OCI-LY7 (cell line): ENCODE data around the gene CENPX. TPM values are rescaled to one million over a fixed set of nuclear protein-coding genes. Genes with fewer than 3 reads are reported as not detected.

Experiments used
- BruUV-seq: library from RNA; stranded (reverse); fragments of 400-500 nt; replicated peaks from 2 replicates; lab custom pipeline; 2021; lab: Mats Ljungman, UMichigan
- CTCF ChIA-PET: fragments of 300-600 bp; sonication (Branson Sonifier 250); formaldehyde crosslinking; loops from one replicate; lab custom pipeline; 2022; ENCODE audit warnings: antibody characterized with exemption; ENCODE audit not compliant: unreplicated experiment; lab: Charles Lee
- POLR2A ChIA-PET: fragments of 300-600 bp; sonication (Branson Sonifier 250); formaldehyde crosslinking; loops from one replicate; lab custom pipeline; 2022; ENCODE audit warnings: antibody characterized with exemption; lab: Charles Lee
- DNase-seq: peaks from one replicate; pipeline ENCODE4 v3.0.0-alpha.2; 2015; ENCODE audit warnings: low spot score
- H2AFZ ChIP-seq: fragments of 200-600 bp; sonication (generic), shearing (Covaris generic); 2 replicates; pipeline ENCODE4 v1.6.1; 2014; ENCODE audit warnings: mild to moderate bottlenecking, antibody characterized with exemption, low read length, moderate library complexity
- H3K27ac ChIP-seq: fragments of 200-600 bp; sonication (generic); 2 replicates; pipeline ENCODE4 v1.5.1; 2014; ENCODE audit warnings: mixed run types, low read depth, mild to moderate bottlenecking, moderate library complexity, low read length, inconsistent platforms; ENCODE audit not compliant: poor library complexity, severe bottlenecking
- H3K36me3 ChIP-seq: fragments of 200-600 bp; sonication (generic); 2 replicates; pipeline ENCODE4 v1.6.1; 2014; ENCODE audit warnings: mild to moderate bottlenecking, antibody characterized with exemption, low read length, moderate library complexity, mixed read lengths; ENCODE audit not compliant: insufficient read depth
- H3K4me1 ChIP-seq: fragments of 200-600 bp; sonication (generic); 2 replicates; pipeline ENCODE4 v1.5.1; 2014; ENCODE audit warnings: mild to moderate bottlenecking, low read length; ENCODE audit not compliant: insufficient read depth, poor library complexity, severe bottlenecking
- H3K4me2 ChIP-seq: fragments of 200-600 bp; sonication (generic); 2 replicates; pipeline ENCODE4 v1.6.1; 2014; ENCODE audit warnings: mild to moderate bottlenecking, low read length
- H3K4me3 ChIP-seq: fragments of 200-600 bp; sonication (generic); 2 replicates; pipeline ENCODE4 v1.5.1; 2014; ENCODE audit warnings: mild to moderate bottlenecking, low read depth, low read length; ENCODE audit not compliant: poor library complexity, severe bottlenecking
- H3K79me2 ChIP-seq: fragments of 200-600 bp; sonication (generic); 2 replicates; pipeline ENCODE4 v1.6.1; 2016; ENCODE audit warnings: low read depth, mild to moderate bottlenecking, low read length, moderate library complexity, mixed read lengths; ENCODE audit not compliant: insufficient read depth
- H3K9me2 ChIP-seq: fragments of 200-600 bp; sonication (generic); 2 replicates; pipeline ENCODE4 v1.6.1; 2016; ENCODE audit warnings: mild to moderate bottlenecking, low read length, mixed read lengths; ENCODE audit not compliant: insufficient read depth
- H3K9me3 ChIP-seq: fragments of 200-600 bp; sonication (generic); 2 replicates; pipeline ENCODE4 v1.6.1; 2014; ENCODE audit warnings: mild to moderate bottlenecking, mixed run types, low read length, mixed read lengths
- H4K20me1 ChIP-seq: fragments of 200-600 bp; sonication (generic); 2 replicates; pipeline ENCODE4 v1.6.1; 2014; ENCODE audit warnings: mild to moderate bottlenecking, antibody characterized with exemption, low read length, moderate library complexity, mixed read lengths; ENCODE audit not compliant: insufficient read depth
- CTCF ChIP-seq: fragments of 200-600 bp; sonication (generic); conservative IDR thresholded peaks from 2 replicates; pipeline ENCODE4 v1.5.1; 2014; ENCODE audit warnings: mild to moderate bottlenecking, antibody characterized with exemption, low read length, moderate library complexity, mixed read lengths
- EZH2phosphoT487 ChIP-seq: fragments of 200-600 bp; sonication (generic); IDR thresholded peaks from 2 replicates; pipeline ENCODE4 v1.6.1; 2018; ENCODE audit warnings: low read depth, borderline replicate concordance, mild to moderate bottlenecking, mixed run types, antibody characterized with exemption, low read length, moderate library complexity, mixed read lengths
- intact Hi-C: fragments of 100-400 bp; cut with micrococcal nuclease; formaldehyde crosslinking; loops from one replicate; pipeline ENCODE4 v1.10.0; 2022; ENCODE audit not compliant: unreplicated experiment
- total RNA-seq, 2 experiments: library from RNA; depleted of rRNA in 1 of 2; stranded (reverse); fragments of >200 nt in 1 of 2; shearing (Covaris generic) in 1 of 2; gene quantifications; 2 replicates each; pipeline ENCODE4 v1.2.3, GENCODE V29; 2014 to 2022

Gene CENPX
- total RNA-seq, 2 experiments from 2014 or later: 130 to 251 TPM

- Histone ChIP-seq H3K4me1 (peaks cover 12% of the 10 kb centered on the region), H2AFZ (no peak overlapping the region), H3K4me3 (no peak overlapping the region), H3K79me2 (no peaks in the 10 kb centered on the region), H3K9me2 (no peaks in the 10 kb centered on the region), H3K36me3 (no peaks in the 10 kb centered on the region), H3K9me3 (no peaks in the 10 kb centered on the region), H3K4me2 (peak overlapping the region; percentile 62), H3K27ac (no peak overlapping the region), H4K20me1 (no peaks in the 10 kb centered on the region)
- TF ChIP-seq CTCF: no peak
- TF ChIP-seq EZH2phosphoT487: no peak
- intact Hi-C loops: loop anchor here (1.0 to 5.0 kb wide), 2 partner anchors 124 to 177 kb away; no protein-coding TSS in a partner anchor
- no peak for DNase-seq
- no TSS peak for BruUV-seq
- CTCF ChIA-PET: no interaction called here
- POLR2A ChIA-PET: interaction anchor here (1.2 kb wide), 1 partner anchor 136 kb away, joined by 3 read pairs; no protein-coding TSS in a partner anchor
Observed at GRCh38 chr17:82029990-82030469, 7.4 kb upstream of the CENPX start.

GRCh38 chr17:82029391-82029790 is 6.7 kb upstream of the CENPX start:
- Histone ChIP-seq H3K4me2 (no peak overlapping the region), H3K4me3 (no peak overlapping the region), H3K4me1 (peaks cover 14% of the 10 kb centered on the region), H2AFZ (no peak overlapping the region), H3K79me2 (no peaks in the 10 kb centered on the region), H3K9me3 (no peaks in the 10 kb centered on the region), H4K20me1 (no peaks in the 10 kb centered on the region), H3K36me3 (no peaks in the 10 kb centered on the region), H3K27ac (no peak overlapping the region), H3K9me2 (no peaks in the 10 kb centered on the region)
- TF ChIP-seq EZH2phosphoT487 (no peak), CTCF (no peak)
- intact Hi-C loops: no loop called here
- POLR2A ChIA-PET: interaction anchor here (1.2 kb wide), 1 partner anchor 135 kb away, joined by 3 read pairs; no protein-coding TSS in a partner anchor
- CTCF ChIA-PET: no interaction called here
- no peak for DNase-seq
- no TSS peak for BruUV-seq

- Histone ChIP-seq H4K20me1 (no peaks in the 10 kb centered on the region), H3K27ac (no peak overlapping the region), H3K9me2 (no peaks in the 10 kb centered on the region), H3K36me3 (no peaks in the 10 kb centered on the region), H3K4me1 (peaks cover 18% of the 10 kb centered on the region), H3K79me2 (no peaks in the 10 kb centered on the region), H2AFZ (no peak overlapping the region), H3K9me3 (no peaks in the 10 kb centered on the region), H3K4me2 (no peak overlapping the region), H3K4me3 (no peak overlapping the region)
- CTCF ChIA-PET: no interaction called here
- DNase-seq: no peak
- TF ChIP-seq EZH2phosphoT487 (no peak), CTCF (no peak)
- POLR2A ChIA-PET: no interaction called here
- BruUV-seq: no TSS peak
- intact Hi-C loops: no loop called here
Observed at GRCh38 chr17:82028966-82029365, 6.3 kb upstream of the CENPX start.
